Omental fat pad (tissue), 4 donors: ENCODE measurements around the gene ZMIZ1. TPM values are rescaled to one million over a fixed set of nuclear protein-coding genes. Genes with fewer than 3 reads are reported as not detected.

Source experiments
- ATAC-seq: fragments of 150-250 bp; one replicate; pipeline ENCODE4 v1.9.1; 2016; ENCODE audit warnings: mild to moderate bottlenecking, moderate library complexity; ENCODE audit not compliant: low FRiP score
- DNase-seq: peaks from one replicate; pipeline ENCODE4 v3.0.0-alpha.2; 2019; ENCODE audit warnings: low spot score
- total RNA-seq, 4 donors: library from RNA; depleted of rRNA; stranded (reverse); fragments of >200 nt; gene quantifications; one replicate each; pipeline ENCODE4 v1.1.0, GENCODE V29; 2016
- TF ChIP-seq, protein P1 (sequence below), 3 donors: fragments of 450-650 bp; IDR thresholded peaks; one replicate each; pipeline ENCODE4 v1.5.1; 2016 to 2017; ENCODE audit warnings: antibody characterized with exemption in 3 of 3, mild to moderate bottlenecking in 3 of 3, moderate library complexity in 2 of 3

The ZMIZ1 gene
- total RNA-seq, 4 donors from 2014 or later, result 24.2 to 64.8 (median 43.1) TPM

- TF ChIP-seq, protein P1, sequence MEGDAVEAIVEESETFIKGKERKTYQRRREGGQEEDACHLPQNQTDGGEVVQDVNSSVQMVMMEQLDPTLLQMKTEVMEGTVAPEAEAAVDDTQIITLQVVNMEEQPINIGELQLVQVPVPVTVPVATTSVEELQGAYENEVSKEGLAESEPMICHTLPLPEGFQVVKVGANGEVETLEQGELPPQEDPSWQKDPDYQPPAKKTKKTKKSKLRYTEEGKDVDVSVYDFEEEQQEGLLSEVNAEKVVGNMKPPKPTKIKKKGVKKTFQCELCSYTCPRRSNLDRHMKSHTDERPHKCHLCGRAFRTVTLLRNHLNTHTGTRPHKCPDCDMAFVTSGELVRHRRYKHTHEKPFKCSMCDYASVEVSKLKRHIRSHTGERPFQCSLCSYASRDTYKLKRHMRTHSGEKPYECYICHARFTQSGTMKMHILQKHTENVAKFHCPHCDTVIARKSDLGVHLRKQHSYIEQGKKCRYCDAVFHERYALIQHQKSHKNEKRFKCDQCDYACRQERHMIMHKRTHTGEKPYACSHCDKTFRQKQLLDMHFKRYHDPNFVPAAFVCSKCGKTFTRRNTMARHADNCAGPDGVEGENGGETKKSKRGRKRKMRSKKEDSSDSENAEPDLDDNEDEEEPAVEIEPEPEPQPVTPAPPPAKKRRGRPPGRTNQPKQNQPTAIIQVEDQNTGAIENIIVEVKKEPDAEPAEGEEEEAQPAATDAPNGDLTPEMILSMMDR (IDR thresholded peaks at IDR 0.05), result no peak
- DNase-seq, result no peak
- ATAC-seq, result no peak
These were observed 23.9 kb upstream of the ZMIZ1 start for GRCh38 chr10:79044846-79045245.

- no peak for ATAC-seq
- TF ChIP-seq, protein P1 (IDR thresholded peaks at IDR 0.05), result no peak
- no peak for DNase-seq
These were observed 23.1 kb upstream of the ZMIZ1 start for GRCh38 chr10:79045566-79046175.

DNA sequence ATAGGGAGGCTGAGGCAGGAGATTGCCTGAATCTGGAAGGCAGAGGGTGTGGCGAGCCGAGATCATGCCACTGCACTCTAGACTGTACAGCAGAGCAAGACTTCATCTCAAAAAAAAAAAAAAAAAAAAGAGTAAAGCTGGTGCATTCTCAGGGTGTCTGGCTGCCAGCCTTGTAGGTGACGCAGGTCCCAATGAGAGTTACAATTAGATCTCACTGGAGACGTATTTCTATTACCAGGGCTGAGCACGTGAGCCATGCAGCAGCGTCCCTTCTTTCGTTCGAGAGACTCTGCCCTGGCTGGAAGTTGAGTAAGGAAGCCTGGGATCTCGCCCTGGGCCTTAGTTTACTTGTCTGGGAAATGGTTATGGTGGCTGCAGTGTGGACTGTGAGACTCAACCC, 22.4 kb upstream of the ZMIZ1 start:
- no peak for ATAC-seq
- no peak for DNase-seq
- TF ChIP-seq, protein P1 (IDR thresholded peaks at IDR 0.05), result no peak

- ATAC-seq, result no peak
- TF ChIP-seq, protein P1 (IDR thresholded peaks at IDR 0.05), result no peak
- no peak for DNase-seq
These were observed 21.8 kb upstream of the ZMIZ1 start for GRCh38 chr10:79046741-79047583.

GRCh38 chr10:79047584-79047874, 21.2 kb upstream of the ZMIZ1 start:
- no peak for DNase-seq
- no peak for ATAC-seq
- TF ChIP-seq, protein P1 (IDR thresholded peaks at IDR 0.05), result no peak

- TF ChIP-seq, protein P1 (IDR thresholded peaks at IDR 0.05), result no peak
- no peak for ATAC-seq
- no peak for DNase-seq
These were observed 20.7 kb upstream of the ZMIZ1 start for GRCh38 chr10:79047875-79048638.
